Body of pancreas (tissue), 4 donors: ENCODE results near the gene HOGA1.
"Not testable (repeated sequence)": the region's sequence is repeated elsewhere in the genome, so short reads cannot be mapped to it uniquely, and the experiment has no call there.

Source experiments
- CTCF ChIP-seq, 7 experiments: fragments of 450-650 bp in 4 of 7; fragments of 200-600 bp in 3 of 7; sonication (generic) in 3 of 7; IDR thresholded peaks; one replicate each; pipeline ENCODE4 v1.5.1; 2016 to 2019; ENCODE audit warnings: antibody characterized with exemption in 7 of 7
- POLR2A ChIP-seq, 3 donors: fragments of 450-650 bp; IDR thresholded peaks; one replicate each; pipeline ENCODE4 v1.6.1; 2016; ENCODE audit warnings: antibody characterized with exemption in 3 of 3, mild to moderate bottlenecking in 2 of 3

- TF ChIP-seq CTCF, POLR2A (IDR thresholded peaks at IDR 0.05): not testable (repeated sequence)
Measured at GRCh38 chr10:97555541-97555940, 28.6 kb upstream of the HOGA1 start.
